ENCODE measurements around the gene C1QL1. TPM values are rescaled to one million over a fixed set of nuclear protein-coding genes. Genes with fewer than 3 reads are reported as not detected.

C1QL1 gene
- polyA plus RNA-seq, 1 donor, result 1.9 TPM

DNA sequence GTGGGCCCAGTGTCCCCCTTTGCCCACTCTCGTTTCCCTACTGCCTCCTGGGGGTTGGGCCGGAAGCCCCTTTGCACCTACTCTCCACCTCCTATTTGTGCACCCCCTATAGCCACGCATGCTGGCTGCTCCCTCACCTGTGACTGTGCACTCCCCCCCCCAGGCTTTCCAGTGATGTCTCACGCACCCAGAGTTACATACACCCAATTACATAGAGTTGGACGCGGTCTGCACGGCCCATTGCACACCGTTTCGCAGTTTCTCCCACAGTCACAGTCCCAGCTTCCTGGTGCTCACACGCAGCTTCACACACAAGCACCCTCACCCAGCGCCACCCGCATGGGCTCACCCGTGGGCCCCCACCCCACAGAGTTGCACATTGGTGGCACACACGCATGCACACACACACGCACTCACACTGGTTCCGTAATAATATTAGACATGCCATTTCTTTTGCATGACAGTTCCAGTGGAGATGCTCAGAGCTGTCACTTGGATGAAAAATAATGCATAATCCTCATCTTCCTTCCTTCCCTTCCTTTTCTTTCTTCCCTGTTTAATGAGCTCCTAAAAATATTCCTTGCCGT is 21.5 kb upstream of the C1QL1 start:
- DNase-seq (ENCODE audit: low read depth), result no peak

DNA sequence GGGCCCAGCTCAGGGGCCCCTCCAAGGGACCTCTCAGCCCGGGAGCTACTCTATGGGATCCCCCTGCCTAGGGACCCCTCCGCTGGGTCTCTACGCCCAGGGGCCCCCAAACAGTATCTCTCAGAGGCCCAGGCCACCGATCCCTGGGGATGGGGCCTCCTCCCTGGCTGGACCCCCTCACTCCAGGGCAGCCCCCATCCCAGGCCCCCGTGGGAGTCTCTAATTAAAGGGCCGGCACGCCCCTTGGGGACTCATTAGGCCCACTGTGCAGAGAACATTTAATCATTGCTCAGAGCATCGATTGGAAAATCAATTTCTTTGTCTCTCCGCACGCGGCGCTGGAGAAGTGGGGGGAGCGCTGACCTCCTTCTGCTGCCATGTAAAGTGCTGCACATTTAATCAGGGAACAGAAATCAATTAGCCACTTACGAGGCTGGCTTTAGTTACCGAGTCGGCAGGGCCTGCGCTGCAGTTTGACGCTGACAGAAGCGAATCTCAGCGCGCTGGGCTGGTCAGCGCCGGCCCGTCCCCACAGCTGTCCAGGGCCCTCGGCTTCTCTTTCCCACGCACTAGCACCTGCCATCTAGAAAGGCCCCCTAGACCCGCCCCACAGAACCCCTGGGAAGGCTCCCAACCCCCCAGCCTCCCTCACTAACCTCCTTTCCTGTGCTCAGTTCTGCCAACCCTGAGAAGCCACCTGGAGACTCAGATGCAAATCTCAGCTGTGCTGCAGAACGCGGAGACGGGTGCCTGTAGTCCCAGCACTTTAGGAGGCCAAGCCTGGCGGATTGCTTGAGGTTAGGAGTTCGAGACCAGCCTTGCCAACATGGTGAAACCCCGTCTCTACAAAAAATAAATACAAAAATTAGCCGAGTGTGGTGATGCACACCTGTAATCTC is 20.2 kb upstream of the C1QL1 start:
- DNase-seq (ENCODE audit: low read depth), result no peak

DNA sequence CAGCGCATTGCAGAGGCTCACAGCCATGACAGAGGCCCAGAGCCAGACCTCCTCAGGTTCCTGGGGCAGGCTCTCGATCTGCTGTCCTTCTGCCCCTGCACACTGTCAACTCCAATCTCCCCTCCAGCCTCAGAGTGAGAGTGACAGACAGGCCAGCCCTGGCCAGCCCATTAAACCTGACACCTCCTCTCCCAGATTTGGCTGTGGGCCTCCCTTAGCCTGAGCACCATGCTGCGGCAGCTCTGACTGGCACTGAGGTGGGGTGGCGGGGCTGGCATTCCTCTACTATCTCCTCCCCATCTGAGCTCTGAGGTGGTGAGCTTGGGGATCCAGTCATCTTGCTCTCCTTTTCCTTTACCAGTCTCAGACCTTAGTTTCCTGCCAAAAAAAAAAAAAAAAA is 15.5 kb upstream of the C1QL1 start:
- DNase-seq (ENCODE audit: low read depth), result no peak

DNA sequence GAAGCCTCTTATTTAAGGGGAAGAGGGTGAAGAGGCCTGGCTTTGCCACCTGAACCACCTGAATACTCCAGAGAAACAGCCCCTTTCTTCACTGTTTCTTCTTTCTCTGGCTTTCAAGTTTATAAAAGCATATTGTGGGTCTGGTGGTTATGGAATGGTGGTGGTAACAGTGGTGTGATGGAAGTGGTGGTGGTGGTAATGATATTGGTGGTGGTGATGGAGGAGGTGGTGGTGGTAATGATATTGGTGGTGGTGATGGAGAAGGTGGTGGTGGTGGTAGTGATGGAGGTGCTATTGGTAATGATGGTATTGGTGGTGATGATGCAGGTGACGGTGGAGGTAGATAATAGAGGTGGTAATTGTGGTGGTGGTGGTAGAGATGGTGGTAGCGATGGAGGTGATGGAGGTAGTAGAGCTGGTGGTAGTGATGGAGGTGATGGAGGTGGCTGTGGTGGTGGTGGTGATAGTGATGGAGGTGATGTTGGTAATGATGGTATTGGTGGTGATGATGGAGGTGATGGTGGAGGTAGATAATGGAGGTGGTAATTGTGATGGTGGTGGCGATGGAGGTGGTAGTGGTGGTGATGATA is 14.1 kb upstream of the C1QL1 start:
- DNase-seq (ENCODE audit: low read depth), result no peak

DNA sequence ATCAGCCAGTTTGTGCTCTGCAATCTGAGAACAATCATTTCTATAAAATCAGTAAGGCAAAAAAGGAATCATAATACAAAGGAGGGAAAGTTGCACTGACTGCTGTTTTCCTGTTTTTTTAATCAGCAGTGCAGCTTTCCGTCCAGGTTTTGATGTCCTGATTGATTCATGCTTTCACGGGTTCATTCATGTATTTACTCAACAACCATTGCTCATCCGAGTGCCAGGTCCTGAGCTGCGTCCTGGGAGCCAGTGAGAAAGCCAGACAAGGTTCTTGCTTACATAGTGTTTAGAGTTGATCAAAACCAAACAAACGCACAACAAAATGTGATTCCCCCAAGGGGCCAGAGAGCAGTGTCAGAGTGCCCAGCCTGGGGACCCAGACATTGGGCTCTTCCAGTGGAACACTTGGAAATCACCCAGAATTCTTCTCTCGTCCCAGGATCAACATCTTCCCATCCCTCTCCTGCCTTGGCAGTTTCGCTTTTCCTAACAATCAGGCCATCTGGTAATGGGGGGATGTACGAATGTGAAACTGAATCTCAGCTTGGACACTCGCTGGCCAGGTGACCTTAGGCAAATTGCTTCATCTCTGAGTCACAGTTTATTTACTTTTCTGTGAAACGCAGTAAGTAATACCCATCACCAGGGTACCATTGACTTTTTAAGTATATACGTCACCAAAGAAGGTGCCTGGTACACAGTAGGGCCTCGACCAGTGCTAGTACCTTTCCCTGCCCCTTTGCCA is 13.3 kb upstream of the C1QL1 start:
- DNase-seq (ENCODE audit: low read depth), result no peak

DNA sequence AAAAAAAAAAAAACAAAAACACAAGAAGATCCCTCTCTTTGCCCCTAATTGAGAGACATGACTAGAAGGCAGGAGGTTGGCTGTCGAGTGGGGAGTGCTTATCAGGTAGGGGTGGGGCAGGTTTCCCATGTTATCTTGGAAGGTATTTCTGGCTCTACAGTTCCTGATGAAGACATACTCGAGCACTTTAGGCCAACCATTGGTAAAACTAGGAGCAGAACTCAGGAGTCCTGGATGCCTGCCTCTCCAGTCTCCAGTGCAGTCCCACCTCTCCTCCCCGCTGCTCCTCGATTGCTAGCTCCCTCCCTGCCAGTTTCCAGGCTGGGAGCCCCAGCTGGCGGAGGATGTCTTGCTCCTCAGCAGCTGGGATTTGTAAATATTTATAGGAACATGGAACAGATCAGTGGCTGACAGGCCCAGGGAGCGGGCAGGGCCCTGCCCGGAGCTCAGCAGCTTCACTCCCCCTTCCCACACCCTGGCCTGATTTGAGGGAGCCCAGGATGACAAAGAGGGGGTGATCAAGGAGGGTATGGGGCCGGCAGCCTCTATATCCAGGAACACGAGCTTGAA is 11.4 kb upstream of the C1QL1 start:
- DNase-seq (ENCODE audit: low read depth), result no peak

DNA sequence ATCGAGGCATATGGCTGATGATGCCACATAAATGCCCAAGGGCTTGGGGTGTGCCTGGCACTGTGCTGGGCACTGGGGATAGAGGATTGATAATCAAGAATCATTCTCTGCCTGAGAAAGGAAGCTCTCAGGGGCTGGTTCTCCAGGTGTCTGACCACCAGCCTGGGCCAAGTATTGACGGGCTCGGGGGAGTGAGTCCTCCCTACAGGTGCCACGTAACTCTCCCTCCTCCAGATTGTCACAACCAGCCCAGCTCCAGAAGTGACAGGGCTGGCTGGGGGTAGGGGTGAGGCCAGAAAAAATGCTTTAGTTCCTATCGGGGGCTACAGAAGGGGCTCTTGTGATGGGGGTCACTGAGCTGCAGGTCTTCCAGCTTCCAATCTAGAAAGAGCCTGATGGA is 10.7 kb upstream of the C1QL1 start:
- no peak for DNase-seq (ENCODE audit: low read depth)

DNA sequence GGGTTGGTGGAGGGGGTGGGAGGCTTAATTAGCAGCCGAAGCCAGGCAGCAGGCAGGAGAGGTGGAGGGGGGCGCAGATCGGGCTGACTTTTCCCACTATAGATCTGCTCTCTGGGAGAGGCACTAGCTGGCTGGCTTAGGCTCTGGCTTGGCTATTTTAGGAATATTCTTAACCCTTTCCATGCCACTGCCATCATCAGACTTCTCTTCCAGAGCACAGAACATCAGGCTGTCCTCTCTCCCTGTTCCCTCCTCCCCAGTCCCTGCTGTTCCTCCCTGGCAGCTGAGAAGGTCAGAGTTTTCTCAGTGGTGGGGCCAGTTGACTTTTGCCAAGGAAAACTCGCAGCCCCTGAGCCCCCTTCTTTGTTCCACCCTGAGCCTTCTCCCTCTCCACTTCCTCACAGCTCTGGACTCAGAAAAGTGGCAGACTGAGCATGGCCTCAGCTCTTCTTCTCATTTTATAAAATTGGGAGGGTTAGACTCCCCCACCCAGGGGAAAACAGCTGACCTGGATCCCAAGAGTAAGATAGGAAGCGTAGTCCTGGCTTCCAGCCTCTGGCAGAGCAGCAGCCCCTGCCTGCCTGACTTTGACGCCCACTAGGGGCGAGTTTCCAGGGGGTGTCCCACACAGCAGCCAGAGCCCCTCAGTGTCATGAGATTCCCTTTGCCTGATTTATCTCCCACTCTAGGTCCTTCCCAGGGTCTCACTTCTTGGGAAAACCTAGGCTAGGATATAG is 9.9 kb upstream of the C1QL1 start:
- no peak for DNase-seq (ENCODE audit: low read depth)

DNA sequence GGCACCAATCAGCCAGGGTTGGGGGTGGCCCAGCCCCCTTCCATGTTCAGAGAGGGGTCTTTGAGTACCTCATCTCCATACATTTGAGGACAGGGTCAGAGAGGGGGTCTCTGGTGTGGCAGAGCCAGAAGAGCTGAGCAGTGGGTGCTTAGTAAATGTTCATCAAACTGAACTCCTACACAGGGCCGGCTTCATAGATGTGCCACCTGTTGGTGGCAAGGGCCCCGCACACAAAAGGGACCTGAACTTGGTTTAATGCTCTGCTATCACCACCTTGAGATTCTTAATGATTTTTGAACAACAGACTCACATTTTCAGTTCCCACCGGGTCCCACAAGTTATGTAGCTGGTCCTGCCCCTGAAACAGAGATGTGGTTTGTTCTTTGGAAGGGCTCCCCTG is 9.0 kb upstream of the C1QL1 start:
- DNase-seq (ENCODE audit: low read depth), result no peak

DNA sequence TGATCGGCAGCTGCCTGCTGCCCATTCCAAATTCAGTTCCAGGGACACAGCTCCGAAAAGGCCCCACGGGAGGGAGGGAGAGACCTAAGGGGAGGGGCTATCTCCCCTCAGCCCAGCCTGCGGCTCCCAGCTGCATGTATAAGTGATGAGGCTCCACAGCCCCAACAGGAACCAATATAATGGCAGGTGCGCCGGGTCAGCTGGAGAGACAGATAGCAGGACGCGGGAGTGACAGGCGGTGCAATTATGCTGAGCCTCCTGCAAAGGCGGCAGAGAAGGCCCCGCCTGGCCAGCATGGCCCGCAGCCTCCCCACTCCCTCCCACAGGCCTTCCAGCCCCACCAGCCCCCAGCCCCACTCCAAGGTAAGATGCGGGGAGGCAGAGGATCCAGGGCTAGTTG is 8.1 kb upstream of the C1QL1 start:
- no peak for DNase-seq (ENCODE audit: low read depth)

DNA sequence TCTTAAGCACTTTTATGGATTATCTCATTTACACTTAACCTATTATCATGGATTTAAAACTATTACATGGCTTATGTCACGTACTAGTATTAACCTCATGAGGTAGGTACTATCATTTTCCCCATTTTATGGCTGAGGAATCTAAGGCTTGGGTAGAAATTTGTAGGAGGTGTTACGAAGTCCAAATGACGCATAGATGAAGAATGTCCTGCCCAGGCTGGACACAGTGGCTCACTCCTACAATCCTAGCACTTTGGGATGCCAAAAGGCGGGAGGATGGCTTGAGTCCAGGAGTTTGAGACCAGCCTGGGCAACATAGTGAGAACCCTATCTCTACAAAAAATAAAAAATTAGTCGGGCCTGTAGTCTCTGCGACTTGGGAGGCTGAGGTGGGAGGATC is 4.8 kb upstream of the C1QL1 start:
- no peak for DNase-seq (ENCODE audit: low read depth)

DNA sequence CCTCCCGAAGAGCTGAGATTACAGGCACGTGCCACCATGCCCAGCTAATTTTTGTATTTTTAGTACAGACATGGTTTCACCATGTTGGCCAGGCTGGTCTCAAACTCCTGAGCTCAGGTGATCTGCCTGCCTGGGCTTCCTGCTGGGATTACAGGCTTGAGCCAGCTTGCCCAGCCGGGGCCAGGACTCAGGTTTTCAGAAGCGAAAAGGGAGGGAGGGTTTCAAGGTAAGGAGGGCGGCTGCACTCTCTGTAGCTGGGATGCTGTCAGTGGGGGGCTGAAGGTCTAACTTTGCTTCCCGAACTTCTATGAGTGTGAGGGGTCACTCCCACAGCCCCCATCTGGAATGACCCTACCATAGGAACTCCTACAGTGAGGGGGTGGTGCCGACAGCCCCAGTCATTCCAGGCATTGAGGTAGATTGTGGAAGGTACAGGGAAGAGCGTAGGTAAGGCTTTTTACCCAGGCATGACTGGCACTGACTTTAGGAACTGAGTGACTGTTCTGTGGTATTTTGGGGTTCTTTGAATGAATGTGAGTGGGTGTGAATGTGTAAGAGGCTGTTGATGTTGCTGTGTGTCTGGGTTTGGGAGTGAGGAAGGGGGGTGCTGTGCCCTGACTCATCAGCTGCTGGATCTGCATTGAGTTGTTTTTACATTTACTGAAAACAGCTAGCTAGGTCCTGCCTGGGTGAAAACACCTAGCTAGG is 3.8 kb upstream of the C1QL1 start:
- DNase-seq (ENCODE audit: low read depth), result no peak

DNA sequence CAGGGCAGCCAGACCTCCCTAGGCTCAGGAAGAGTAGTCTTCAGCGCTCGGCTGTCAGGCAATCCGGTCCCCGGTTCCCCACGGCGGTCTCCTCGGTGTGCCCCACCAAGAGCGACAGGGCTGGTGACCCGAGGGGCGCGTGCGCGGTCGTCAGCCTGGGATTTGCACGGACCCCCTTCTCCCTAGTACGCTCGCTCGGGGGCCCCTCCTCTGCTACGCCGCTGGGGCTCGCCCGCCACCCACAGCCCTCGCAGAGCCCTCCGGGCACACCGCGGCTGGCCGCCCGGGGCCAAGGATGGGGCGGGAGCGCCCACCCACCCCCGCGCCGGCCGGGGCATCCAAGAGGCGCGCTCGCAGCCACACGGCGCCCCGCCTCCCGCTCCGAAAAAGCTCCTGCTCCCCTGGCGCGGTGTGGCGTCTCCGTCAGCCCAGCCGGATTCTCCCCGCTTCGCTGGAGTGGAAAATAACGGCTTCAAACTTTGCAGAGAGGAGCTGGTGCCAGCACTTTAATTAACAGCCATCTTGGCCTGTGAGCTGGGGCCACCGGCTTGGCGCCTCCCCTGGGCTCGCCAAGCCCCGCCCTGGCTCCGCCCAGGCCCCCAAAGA is 2.1 kb upstream of the C1QL1 start:
- no peak for DNase-seq (ENCODE audit: low read depth)

DNA sequence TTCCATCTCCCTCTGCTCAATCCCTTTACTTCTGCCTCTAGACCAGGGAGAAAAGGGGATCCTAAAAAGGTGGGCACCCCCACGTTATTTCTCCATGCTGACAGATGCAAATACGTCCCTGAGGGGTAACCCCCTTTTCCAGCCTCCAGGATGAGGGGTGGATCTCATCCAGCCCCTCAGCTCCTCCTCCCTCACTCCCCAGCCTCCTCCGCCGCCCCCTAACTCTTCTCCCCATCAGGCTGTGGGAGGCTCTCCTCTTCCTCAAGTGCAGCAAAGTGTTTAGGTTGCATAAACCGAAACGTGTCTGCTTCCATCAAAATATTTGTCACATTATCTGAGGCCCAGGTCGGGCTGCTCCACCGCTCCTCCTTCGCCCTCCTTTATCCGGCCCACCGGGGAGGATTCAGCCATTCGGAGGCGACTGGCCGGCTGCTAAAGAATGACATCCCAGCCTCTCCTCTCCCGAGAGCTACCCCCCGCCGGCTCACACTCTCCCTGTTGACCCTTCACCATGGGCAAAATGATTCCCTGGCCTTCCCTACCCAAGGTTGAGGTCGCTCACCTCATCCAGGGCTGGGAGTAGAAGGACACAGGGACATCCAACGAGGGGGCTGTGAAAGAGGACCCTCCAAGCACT is 1.2 kb upstream of the C1QL1 start:
- no peak for DNase-seq (ENCODE audit: low read depth)

DNA sequence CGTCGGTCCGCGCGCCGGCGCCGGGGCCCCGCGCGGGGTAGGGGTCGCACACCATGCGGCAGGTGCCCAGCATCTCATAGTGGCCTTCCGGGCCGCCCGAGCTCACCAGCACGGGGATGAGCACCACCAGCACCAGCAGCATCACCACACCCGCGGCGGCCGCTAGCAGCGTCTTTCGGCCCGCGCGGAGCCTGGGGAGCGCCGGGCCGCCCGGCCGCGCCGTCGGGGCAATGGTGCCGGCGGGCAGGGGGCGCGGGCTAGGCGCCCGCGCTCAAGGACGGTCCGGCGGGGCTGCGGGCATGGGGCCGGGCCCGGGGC is 237 bp downstream of the C1QL1 start:
- no peak for DNase-seq (ENCODE audit: low read depth)

DNA sequence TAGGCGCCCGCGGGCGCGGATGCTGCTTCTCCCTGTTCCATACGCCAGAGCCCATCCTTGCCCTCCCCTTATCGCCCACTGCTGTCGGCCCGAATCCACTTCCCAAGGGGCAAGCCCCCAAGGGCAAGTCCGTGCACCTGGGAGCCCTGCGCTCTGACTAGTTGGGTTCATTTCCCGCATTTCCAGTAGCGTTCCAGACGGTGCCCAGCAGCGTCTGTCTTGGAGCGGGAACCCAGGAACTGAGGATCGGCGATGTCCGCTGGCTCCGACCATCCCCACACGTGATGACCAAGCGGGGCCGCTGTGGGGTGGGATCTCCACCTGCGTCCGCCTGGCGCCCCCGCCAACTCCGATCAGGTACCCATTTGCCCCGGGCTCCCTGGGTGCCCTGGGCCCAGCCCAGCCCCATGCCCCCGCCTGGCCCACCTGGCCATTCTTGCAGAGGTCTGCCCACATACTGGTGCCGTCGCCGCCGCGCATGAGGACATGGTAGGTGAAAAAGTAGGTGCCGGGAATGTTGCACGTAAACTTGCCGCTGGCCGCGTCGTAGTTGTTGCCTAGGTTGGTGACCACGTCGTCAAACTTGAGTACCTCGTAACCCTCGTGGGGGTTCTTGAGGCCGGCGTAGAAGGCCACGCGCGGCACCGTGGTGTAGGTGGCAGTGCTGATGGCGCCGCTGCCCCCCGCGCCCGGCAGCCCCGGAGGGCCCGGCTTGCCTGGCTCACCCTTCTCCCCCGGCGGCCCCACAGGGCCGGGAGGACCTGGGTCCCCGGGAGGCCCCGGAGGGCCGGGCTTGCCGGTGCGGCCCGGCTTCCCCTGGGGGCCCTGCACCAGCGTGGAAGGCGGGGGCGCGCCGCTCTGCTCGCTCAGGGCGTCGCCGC is 837 bp downstream of the C1QL1 start:
- no peak for DNase-seq (ENCODE audit: low read depth)

DNA sequence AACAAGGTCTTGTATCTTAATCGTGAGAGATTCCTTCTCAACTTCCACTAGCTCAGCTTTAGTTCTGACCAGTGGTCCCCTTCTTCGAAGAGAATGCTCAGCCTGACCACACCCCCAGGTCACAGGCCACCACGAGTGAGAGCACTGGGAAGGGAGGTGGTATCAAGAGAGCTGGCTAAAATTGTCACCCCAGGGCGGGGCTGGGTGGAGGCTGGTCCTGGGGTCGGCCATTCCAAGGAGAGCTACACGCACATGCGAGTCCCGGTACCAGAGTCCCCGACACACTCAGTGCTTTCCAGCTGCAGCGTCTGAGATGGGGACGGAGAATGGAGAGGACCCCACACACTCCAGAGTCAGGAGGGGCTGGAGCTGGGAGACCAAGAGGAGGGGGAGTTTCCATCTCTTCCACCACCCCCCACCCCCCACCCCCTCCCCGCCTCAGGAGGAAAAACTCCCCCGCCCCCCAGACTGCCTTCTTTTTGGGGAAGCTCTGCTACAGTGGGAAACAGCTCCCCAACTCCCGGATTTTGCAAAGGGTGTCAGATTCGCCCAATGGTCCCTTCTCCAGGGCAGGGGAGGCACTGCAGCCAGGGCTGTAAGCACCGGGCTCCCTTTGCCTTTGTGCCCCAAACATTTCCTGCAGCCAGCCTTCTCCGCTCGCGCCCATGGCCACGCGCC is 1.6 kb downstream of the C1QL1 start:
- DNase-seq (ENCODE audit: low read depth), result no peak

DNA sequence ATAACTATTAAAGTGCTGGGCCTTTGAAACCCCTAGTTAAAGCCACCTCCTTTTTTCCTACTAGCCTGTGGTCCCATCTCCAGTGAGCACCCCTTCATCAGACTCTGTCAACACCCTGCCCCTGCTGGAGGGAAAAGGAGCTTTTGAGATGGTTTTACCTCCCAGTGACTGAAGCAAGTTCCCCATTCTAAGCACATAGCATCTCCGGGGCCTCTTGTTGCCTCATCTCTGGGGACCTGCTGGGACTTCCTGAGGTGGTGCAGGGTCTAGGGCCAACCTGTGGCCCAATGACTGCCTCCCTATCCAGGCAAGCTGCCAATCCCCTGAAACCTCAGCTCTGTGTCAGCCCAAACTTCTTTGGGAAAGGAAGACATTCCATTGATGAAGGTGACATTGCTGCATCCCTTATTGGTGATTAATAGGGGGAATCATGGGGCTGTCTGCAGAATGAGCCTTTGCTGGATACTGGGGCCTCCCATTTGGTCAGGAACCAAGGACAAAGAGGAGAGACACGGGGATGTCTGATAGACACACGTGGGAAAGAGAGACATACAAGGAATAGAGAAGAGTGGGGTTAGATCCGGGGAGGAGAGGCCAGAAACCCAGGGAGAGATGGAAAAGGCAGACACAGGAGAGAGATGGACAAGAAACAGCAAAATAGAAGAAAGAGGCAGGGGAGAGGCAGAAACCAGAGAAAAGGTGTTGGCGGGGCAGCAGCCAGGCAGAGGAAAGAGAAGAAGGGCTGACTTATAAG is 2.4 kb downstream of the C1QL1 start:
- DNase-seq (ENCODE audit: low read depth), result no peak
